Loucy (cell line): ENCODE data around the gene LRRTM4.
"Not testable (repeated sequence)": the region's sequence is repeated elsewhere in the genome, so short reads cannot be mapped to it uniquely, and the experiment has no call there.

Experiments used
- H2AFZ ChIP-seq: fragments of 200-600 bp; sonication (generic); 2 replicates; pipeline ENCODE4 v1.6.0; 2016; ENCODE audit warnings: antibody characterized with exemption, mild to moderate bottlenecking, low read length, moderate library complexity
- H3F3A ChIP-seq: fragments of 200-600 bp; 2 replicates; pipeline ENCODE4 v1.6.0; 2016; ENCODE audit warnings: antibody characterized with exemption, low read depth, mild to moderate bottlenecking
- H3K27me3 ChIP-seq: fragments of 200-600 bp; sonication (generic); 2 replicates; pipeline ENCODE4 v1.6.1; 2014; ENCODE audit warnings: low read length, mild to moderate bottlenecking; ENCODE audit not compliant: insufficient read depth, poor library complexity, severe bottlenecking
- H3K36me3 ChIP-seq: fragments of 200-600 bp; sonication (generic); 2 replicates; pipeline ENCODE4 v1.6.1; 2016; ENCODE audit warnings: low read length; ENCODE audit not compliant: insufficient read depth
- H3K4me1 ChIP-seq: fragments of 200-600 bp; sonication (generic); 2 replicates; pipeline ENCODE4 v1.5.1; 2014; ENCODE audit warnings: low read length, mild to moderate bottlenecking; ENCODE audit not compliant: insufficient read depth, poor library complexity, severe bottlenecking
- H3K4me2 ChIP-seq: fragments of 200-600 bp; sonication (generic); 2 replicates; pipeline ENCODE4 v1.6.0; 2014; ENCODE audit warnings: antibody characterized with exemption, low read length, low read depth, mild to moderate bottlenecking; ENCODE audit not compliant: poor library complexity, severe bottlenecking
- H3K4me3 ChIP-seq: fragments of 200-600 bp; sonication (generic); 2 replicates; pipeline ENCODE4 v1.5.1; 2014; ENCODE audit warnings: low read length, mild to moderate bottlenecking, mixed read lengths; ENCODE audit not compliant: poor library complexity, severe bottlenecking
- H3K79me2 ChIP-seq: fragments of 200-600 bp; sonication (generic); 2 replicates; pipeline ENCODE4 v1.6.1; 2014; ENCODE audit warnings: low read length; ENCODE audit not compliant: insufficient read depth
- H3K9ac ChIP-seq: fragments of 200-600 bp; sonication (generic); 2 replicates; pipeline ENCODE4 v1.6.0; 2014; ENCODE audit warnings: mild to moderate bottlenecking, low read depth, low read length, moderate library complexity; ENCODE audit not compliant: poor library complexity, severe bottlenecking
- H3K9me2 ChIP-seq: fragments of 200-600 bp; sonication (generic); replicated peaks from 2 replicates; pipeline ENCODE4 v1.6.1; 2016; ENCODE audit warnings: low read depth, low read length, mixed read lengths
- H3K9me3 ChIP-seq: fragments of 200-600 bp; sonication (generic); 2 replicates; pipeline ENCODE4 v1.6.1; 2014; ENCODE audit warnings: mild to moderate bottlenecking, antibody characterized with exemption, low read length, low read depth; ENCODE audit not compliant: insufficient read depth
- H4K20me1 ChIP-seq: fragments of 200-600 bp; sonication (generic); 2 replicates; pipeline ENCODE4 v1.6.0; 2014; ENCODE audit warnings: antibody characterized with exemption, low read length, mild to moderate bottlenecking; ENCODE audit not compliant: insufficient read depth, poor library complexity, severe bottlenecking
- CTCF ChIP-seq: fragments of 200-600 bp; sonication (generic); conservative IDR thresholded peaks from 2 replicates; pipeline ENCODE4 v1.5.1; 2014; ENCODE audit warnings: mild to moderate bottlenecking, antibody characterized with exemption, low read length
- EZH2phosphoT487 ChIP-seq: fragments of 200-600 bp; IDR thresholded peaks from 2 replicates; pipeline ENCODE4 v1.6.1; 2018; ENCODE audit warnings: antibody characterized with exemption, mild to moderate bottlenecking, moderate library complexity, borderline replicate concordance

Gene LRRTM4

GRCh38 chr2:76711490-76711889 lies 810.7 kb downstream of the LRRTM4 start:
- Histone ChIP-seq H2AFZ (no peak overlapping the region), H3F3A (no peaks in the 10 kb centered on the region), H3K4me1 (no peaks in the 10 kb centered on the region), H3K9ac (no peak overlapping the region), H4K20me1 (no peaks in the 10 kb centered on the region), H3K9me2 (no peaks in the 10 kb centered on the region), H3K4me3 (no peak overlapping the region), H3K36me3 (no peaks in the 10 kb centered on the region), H3K4me2 (no peak overlapping the region), H3K27me3 (no peaks in the 10 kb centered on the region), H3K9me3 (no peaks in the 10 kb centered on the region), H3K79me2 (no peaks in the 10 kb centered on the region)
- TF ChIP-seq CTCF: no peak
- no peak for TF ChIP-seq EZH2phosphoT487

DNA sequence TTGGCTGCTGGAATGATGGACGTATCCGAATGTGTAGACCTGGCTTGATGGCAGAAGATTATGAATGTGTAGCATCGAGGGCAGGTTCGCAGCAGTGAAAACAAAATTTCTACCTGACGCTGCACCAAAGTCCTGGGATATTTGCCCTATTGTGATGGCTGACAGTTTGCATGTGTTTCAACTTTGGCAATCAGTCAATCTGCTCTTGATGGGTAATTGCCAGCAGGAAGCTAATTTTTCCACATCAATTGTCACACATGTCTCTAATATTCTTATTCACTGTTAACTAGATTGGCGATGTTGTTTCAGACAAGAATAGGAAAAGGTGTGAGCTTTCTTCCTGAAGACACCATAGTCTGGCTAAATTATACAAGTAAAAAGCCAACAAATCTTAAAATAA lies 821.3 kb downstream of the LRRTM4 start:
- H3K79me2 ChIP-seq: no peaks in the 10 kb centered on the region
- no peak overlapping the region for H3K9ac ChIP-seq
- no peak overlapping the region for H2AFZ ChIP-seq
- H3K36me3 ChIP-seq: no peaks in the 10 kb centered on the region
- H3K4me3 ChIP-seq: no peak overlapping the region
- TF ChIP-seq EZH2phosphoT487: no peak
- no peak for TF ChIP-seq CTCF
- H3K27me3 ChIP-seq: no peaks in the 10 kb centered on the region
- no peaks in the 10 kb centered on the region for H4K20me1 ChIP-seq
- H3K9me2 ChIP-seq: no peaks in the 10 kb centered on the region
- H3K9me3 ChIP-seq: no peaks in the 10 kb centered on the region
- H3K4me2 ChIP-seq: no peak overlapping the region
- H3F3A ChIP-seq: no peaks in the 10 kb centered on the region
- H3K4me1 ChIP-seq: no peaks in the 10 kb centered on the region

- not testable (repeated sequence) for H3K79me2 ChIP-seq, H3K9me3 ChIP-seq, H3K4me3 ChIP-seq, H3K4me2 ChIP-seq, H3K9me2 ChIP-seq, H3F3A ChIP-seq, H2AFZ ChIP-seq, H3K27me3 ChIP-seq, H4K20me1 ChIP-seq, H3K4me1 ChIP-seq, H3K9ac ChIP-seq, H3K36me3 ChIP-seq
Measured at GRCh38 chr2:76697998-76698713, 824.0 kb downstream of the LRRTM4 start.
